Lower leg skin (tissue), 4 donors: ENCODE data around the gene KCND1. TPM values are rescaled to one million over a fixed set of nuclear protein-coding genes. Genes with fewer than 3 reads are reported as not detected.

Experiments used
- DNase-seq, 2 donors: peaks; one replicate each; pipeline ENCODE4 v3.0.0-alpha.2; 2019; ENCODE audit warnings: low spot score in 2 of 2
- H3K4me3 ChIP-seq: fragments of 200-600 bp; sonication (generic); 2 replicates; pipeline ENCODE4 v1.5.1; 2017; ENCODE audit warnings: mild to moderate bottlenecking, low read depth; ENCODE audit not compliant: poor library complexity, severe bottlenecking
- CTCF ChIP-seq, 3 donors: fragments of 450-650 bp; IDR thresholded peaks; one replicate each; pipeline ENCODE4 v1.5.1; 2016; ENCODE audit warnings: antibody characterized with exemption in 3 of 3, mild to moderate bottlenecking in 3 of 3, moderate library complexity in 2 of 3
- POLR2A ChIP-seq, 2 donors: fragments of 450-650 bp; IDR thresholded peaks; one replicate each; pipeline ENCODE4 v1.6.1; 2016 to 2017; ENCODE audit warnings: antibody characterized with exemption in 2 of 2, mild to moderate bottlenecking in 1 of 2, moderate library complexity in 1 of 2
- WGBS, 2 donors: methylation state at CpG; one replicate each; pipeline ENCODE4 v1.1.5; 2018; 5-methylcytosine and 5-hydroxymethylcytosine counted together
- intact Hi-C: fragments of 100-400 bp; cut with DNase I; formaldehyde crosslinking; loops from one replicate; pipeline ENCODE4 v1.15.0; 2023; ENCODE audit warnings: low total_unique reads
- total RNA-seq, 4 donors: library from RNA; depleted of rRNA; stranded (reverse); fragments of >200 nt; gene quantifications; one replicate each; pipeline ENCODE4 v1.1.0, GENCODE V29; 2016

Gene KCND1
- total RNA-seq, 4 donors from 2014 or later = 0.08 to 0.72 (median 0.33) TPM

DNA sequence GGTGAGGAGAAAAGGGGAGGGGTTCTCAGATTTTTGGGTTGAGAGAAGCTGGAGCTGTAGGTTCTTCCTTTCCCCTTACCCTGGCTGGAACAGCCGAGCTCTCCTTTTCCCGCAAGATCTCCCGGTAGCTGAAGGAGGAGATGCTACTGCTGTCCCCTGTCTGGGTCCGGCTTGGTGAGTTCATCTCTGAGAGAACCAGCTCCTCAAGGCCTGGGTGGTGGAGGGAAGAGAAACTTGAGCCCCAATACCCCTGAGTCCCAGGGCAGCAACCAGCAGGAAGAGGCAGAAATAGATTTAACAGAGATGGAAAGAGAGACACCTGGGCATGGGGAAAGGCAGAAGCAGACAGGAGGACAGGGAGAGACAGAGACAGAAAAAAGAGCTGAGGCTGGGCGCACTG, 6.6 kb upstream of the KCND1 start:
- WGBS, 2 donors = 83 to 97% methylated on average over 5 of the region's 5 CpGs
- intact Hi-C loops = no loop called here
- DNase-seq = no peak
- H3K4me3 ChIP-seq = no peak overlapping the region
- TF ChIP-seq POLR2A (IDR thresholded peaks at IDR 0.05) (no peak), CTCF (IDR thresholded peaks at IDR 0.05) (no peak)

- TF ChIP-seq CTCF (IDR thresholded peaks at IDR 0.05) (no peak), POLR2A (IDR thresholded peaks at IDR 0.05) (no peak)
- WGBS, 2 donors = 58 to 84% methylated on average over 3 to 6 of the region's 6 CpGs
- no peak overlapping the region for H3K4me3 ChIP-seq
- intact Hi-C loops = no loop called here
- no peak for DNase-seq
Measured at GRCh38 chrX:48976086-48976485, 4.4 kb upstream of the KCND1 start.

DNA sequence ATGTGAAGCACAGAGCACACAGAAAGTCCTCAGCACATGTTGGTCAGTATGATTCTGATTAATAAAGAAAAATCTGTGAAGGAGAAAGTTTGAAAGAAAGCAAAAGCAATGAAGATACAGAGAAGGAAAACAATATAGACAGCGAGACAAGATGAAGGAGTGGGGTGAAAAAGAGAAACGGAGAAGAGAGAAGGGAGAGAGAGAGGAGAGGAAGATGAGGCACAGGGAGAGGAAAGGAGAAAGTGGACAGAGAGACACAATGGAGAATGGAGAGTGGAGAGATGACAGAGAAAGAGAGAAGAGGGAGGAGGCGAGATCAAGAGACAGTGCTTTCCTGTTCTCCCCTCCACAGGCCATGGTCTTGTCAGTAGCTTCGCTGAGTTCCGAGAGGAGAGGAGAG, 3.9 kb upstream of the KCND1 start:
- DNase-seq = no peak
- intact Hi-C loops = no loop called here
- TF ChIP-seq POLR2A (IDR thresholded peaks at IDR 0.05) = no peak
- no peak for TF ChIP-seq CTCF (IDR thresholded peaks at IDR 0.05)
- WGBS, 2 donors = 88 to 94% methylated on average over 5 of the region's 5 CpGs
- H3K4me3 ChIP-seq = no peak overlapping the region

- TF ChIP-seq POLR2A (IDR thresholded peaks at IDR 0.05) = no peak
- TF ChIP-seq CTCF (IDR thresholded peaks at IDR 0.05) = no peak
- no peak overlapping the region for H3K4me3 ChIP-seq
- DNase-seq = no peak
- intact Hi-C loops = no loop called here
- WGBS, 2 donors = 78 to 89% methylated on average over 7 of the region's 7 CpGs
Measured at GRCh38 chrX:48975041-48975440, 3.4 kb upstream of the KCND1 start.

GRCh38 chrX:48974574-48974973, 2.9 kb upstream of the KCND1 start:
- DNase-seq = no peak
- intact Hi-C loops = no loop called here
- no peak overlapping the region for H3K4me3 ChIP-seq
- TF ChIP-seq CTCF (IDR thresholded peaks at IDR 0.05) = no peak
- TF ChIP-seq POLR2A (IDR thresholded peaks at IDR 0.05) = no peak
- 79 to 93% methylated on average over 2 of the region's 2 CpGs for WGBS, 2 donors

DNA sequence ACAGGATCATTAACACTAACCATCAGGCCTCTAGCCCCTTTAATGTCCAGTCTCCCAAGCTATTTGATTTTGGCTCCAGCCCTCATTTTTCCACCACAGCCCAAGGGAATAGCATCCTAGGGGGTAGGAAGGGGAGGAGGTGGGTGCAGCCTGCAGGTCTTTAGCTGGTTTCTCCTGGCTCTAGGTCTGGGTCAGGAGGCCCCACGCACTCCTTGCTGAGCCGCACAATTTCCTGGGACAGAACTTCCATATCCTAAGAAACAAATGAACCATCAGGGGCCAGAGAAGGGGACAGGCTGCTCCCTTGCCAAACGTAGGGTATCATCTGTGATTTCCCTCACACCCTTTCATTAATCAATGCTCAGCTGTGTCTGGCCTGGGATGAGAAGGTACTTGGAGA, 2.4 kb upstream of the KCND1 start:
- TF ChIP-seq POLR2A (IDR thresholded peaks at IDR 0.05) = no peak
- TF ChIP-seq CTCF (IDR thresholded peaks at IDR 0.05) = no peak

More for the DNA sequence above, 2.4 kb upstream of the KCND1 start:
- no peak for DNase-seq
- no peak overlapping the region for H3K4me3 ChIP-seq
- intact Hi-C loops = no loop called here
- WGBS, 2 donors = 74% methylated on average over 3 of the region's 3 CpGs
